Ishikawa (cell line): ENCODE data around the gene DNAJA1.
A peak's percentile ranks its signal among the peaks of the same experiment; 100 is the strongest.

Experiments
- CEBPB ChIP-seq: IDR thresholded peaks from 2 replicates; pipeline ENCODE4 v1.6.1; 2012
- CREB1 ChIP-seq: IDR thresholded peaks from 2 replicates; pipeline ENCODE4 v1.6.1; 2012; ENCODE audit warnings: low read depth
- EGR1 ChIP-seq: IDR thresholded peaks from 2 replicates; pipeline ENCODE4 v1.6.1; 2012
- EP300 ChIP-seq: IDR thresholded peaks from 2 replicates; pipeline ENCODE4 v1.6.1; 2012; ENCODE audit warnings: borderline replicate concordance
- FOXM1 ChIP-seq: IDR thresholded peaks from 2 replicates; pipeline ENCODE4 v1.6.1; 2012; ENCODE audit warnings: low read depth, borderline replicate concordance
- NFIC ChIP-seq: IDR thresholded peaks from 2 replicates; pipeline ENCODE4 v1.6.1; 2012
- RAD21 ChIP-seq: IDR thresholded peaks from 2 replicates; pipeline ENCODE4 v1.6.1; 2012; ENCODE audit warnings: low read depth
- TAF1 ChIP-seq: IDR thresholded peaks from 2 replicates; pipeline ENCODE4 v1.6.1; 2012; ENCODE audit warnings: low read depth, mild to moderate bottlenecking
- TCF12 ChIP-seq: IDR thresholded peaks from 2 replicates; pipeline ENCODE4 v1.6.1; 2012; ENCODE audit warnings: low read depth
- TEAD4 ChIP-seq: IDR thresholded peaks from 2 replicates; pipeline ENCODE4 v1.6.1; 2012
- YY1 ChIP-seq: IDR thresholded peaks from 2 replicates; pipeline ENCODE4 v1.6.1; 2012; ENCODE audit warnings: low read depth
- ZBTB7A ChIP-seq: IDR thresholded peaks from 2 replicates; pipeline ENCODE4 v1.6.1; 2012; ENCODE audit warnings: low read depth
- TF ChIP-seq, protein P1 (sequence below): IDR thresholded peaks from 2 replicates; pipeline ENCODE4 v1.6.1; 2012; ENCODE audit warnings: low read depth, mild to moderate bottlenecking
- TF ChIP-seq, protein P2 (sequence below): IDR thresholded peaks from 2 replicates; pipeline ENCODE4 v1.6.1; 2012
- TF ChIP-seq, protein P3 (sequence below): IDR thresholded peaks from 2 replicates; pipeline ENCODE4 v1.6.1; 2012

DNAJA1 gene

DNA sequence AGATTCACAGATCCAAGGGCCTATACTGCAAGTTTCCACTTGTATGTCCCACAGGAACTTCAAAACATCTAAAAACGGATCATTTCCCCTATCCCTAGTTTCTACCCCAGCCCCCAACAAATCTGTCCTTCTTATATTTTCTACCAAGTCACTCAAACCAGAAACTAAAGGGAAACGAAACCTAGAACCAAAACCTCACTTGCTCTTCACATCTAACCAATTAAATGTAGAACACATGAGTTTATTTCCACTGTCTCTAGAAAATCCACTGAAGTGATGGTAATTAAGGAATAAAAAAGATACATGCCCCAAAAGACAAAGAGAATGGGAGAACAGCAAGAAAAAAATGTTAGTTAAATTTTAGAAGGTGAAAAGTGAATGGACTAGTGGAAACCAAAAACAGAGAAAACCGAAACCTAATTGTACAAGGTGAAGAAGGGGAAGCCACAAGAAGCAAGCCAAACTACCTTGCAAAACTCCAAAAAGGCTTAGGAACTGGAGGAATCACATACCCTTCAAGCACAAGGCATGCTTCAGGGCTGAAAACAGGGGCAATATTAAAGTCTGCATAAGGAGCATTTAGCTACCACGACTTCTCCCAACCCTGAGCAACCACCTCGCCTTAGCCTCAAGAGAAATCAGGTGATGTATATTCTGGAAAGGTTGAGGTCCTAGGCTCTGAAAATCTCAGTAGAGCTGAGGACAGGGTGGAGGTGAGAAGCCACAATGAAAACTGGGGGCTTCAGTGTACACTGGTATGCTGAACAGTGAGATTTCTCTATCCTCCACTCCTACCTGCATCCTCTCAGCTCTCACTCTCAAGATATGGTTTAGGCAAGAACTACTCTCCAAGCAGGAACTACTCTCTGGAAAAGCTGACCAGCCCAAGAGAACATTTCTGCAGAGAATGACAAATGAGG, 40.3 kb downstream of the DNAJA1 start:
- TF ChIP-seq ZBTB7A = no peak

DNA sequence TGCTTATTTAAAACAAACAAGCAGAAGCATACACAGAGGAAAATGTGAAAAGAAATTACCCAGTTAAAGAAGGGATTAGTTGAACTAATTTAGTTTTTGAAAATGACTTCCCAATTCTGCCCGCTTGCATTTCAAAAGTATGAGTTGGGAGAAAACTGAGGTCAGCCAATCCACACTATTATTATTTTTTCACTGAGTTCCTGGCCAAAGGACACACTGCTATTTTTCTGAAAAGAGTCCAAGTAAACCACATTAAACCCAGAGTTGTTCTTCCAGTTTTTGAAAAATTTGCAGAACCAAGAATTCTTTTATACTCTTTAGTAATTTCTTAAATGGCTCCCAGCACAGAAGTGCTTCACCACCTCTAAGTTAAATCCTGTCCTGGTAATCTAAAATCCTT, 43.9 kb downstream of the DNAJA1 start:
- TF ChIP-seq, protein P1, sequence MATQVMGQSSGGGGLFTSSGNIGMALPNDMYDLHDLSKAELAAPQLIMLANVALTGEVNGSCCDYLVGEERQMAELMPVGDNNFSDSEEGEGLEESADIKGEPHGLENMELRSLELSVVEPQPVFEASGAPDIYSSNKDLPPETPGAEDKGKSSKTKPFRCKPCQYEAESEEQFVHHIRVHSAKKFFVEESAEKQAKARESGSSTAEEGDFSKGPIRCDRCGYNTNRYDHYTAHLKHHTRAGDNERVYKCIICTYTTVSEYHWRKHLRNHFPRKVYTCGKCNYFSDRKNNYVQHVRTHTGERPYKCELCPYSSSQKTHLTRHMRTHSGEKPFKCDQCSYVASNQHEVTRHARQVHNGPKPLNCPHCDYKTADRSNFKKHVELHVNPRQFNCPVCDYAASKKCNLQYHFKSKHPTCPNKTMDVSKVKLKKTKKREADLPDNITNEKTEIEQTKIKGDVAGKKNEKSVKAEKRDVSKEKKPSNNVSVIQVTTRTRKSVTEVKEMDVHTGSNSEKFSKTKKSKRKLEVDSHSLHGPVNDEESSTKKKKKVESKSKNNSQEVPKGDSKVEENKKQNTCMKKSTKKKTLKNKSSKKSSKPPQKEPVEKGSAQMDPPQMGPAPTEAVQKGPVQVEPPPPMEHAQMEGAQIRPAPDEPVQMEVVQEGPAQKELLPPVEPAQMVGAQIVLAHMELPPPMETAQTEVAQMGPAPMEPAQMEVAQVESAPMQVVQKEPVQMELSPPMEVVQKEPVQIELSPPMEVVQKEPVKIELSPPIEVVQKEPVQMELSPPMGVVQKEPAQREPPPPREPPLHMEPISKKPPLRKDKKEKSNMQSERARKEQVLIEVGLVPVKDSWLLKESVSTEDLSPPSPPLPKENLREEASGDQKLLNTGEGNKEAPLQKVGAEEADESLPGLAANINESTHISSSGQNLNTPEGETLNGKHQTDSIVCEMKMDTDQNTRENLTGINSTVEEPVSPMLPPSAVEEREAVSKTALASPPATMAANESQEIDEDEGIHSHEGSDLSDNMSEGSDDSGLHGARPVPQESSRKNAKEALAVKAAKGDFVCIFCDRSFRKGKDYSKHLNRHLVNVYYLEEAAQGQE = no peak
- TF ChIP-seq TEAD4 (no peak), EP300 (no peak), CEBPB (no peak), EGR1 (no peak), ZBTB7A (no peak), TCF12 (no peak), FOXM1 (no peak)

DNA sequence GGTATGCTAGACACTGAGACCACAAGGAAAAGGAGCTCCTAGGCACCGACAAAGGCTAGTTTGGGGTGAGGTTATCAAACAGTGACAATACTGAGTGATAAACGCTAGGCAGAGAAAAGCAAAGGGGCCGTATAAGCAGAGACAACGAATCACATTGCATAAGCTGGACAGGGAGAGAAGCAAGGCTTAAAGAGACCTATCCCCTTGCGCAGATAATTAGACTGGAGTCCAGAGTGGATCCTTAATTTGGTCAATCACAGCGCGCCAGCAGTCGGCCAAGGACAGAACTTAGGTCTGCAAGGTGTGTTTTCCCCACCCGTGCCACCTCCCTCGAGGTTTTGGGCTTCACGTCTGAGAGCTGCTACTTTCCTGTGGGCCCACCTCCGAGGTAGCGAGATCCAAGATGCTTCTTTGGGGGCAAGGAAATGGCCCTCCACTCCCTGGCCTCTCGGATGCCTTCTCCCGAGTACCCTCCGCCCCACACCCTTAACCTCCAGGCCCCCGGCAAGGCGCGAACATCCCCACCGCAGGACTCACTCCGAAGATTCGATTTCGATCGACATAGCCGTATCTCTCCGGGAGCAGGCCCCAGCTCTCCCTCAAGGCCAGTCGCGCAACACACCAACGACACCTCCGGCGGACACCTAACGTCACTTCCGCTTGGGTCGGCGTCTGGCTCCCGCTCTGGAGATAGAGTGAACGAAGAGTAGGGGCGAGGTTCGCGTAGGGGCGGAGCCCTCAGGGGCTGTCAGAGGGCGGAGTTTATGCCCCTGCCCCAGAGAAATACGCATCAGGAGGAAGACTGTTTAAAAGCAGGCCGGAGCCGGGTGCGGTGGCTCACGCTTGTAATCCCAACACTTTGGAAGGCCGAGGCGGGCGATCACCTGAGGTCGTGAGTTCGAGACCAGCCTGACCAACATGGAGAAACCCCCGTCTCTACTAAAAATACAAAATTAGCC, 51.3 kb downstream of the DNAJA1 start, which contains the start of gene SMU1:
Gene SMU1, minus strand, starts transcription at position 629 of the 959 bp plus-strand sequence. Its CDS starts 66 bp downstream, at position 563.
- TF ChIP-seq TAF1 = peak; percentile 70; the same call in 1 of the 2 replicates
- no peak for TF ChIP-seq NFIC
- TF ChIP-seq TEAD4 = no peak
- peak; percentile 30; the same call in 1 of the 2 replicates for TF ChIP-seq TCF12
- TF ChIP-seq, protein P2, sequence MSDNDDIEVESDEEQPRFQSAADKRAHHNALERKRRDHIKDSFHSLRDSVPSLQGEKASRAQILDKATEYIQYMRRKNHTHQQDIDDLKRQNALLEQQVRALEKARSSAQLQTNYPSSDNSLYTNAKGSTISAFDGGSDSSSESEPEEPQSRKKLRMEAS = peak; percentile 52
- TF ChIP-seq, protein P1 = no peak
- peak; percentile 98 for TF ChIP-seq CREB1
- TF ChIP-seq YY1 = 0 out of 2 replicates have a peak, but pooled peaks have one; percentile 40

DNA sequence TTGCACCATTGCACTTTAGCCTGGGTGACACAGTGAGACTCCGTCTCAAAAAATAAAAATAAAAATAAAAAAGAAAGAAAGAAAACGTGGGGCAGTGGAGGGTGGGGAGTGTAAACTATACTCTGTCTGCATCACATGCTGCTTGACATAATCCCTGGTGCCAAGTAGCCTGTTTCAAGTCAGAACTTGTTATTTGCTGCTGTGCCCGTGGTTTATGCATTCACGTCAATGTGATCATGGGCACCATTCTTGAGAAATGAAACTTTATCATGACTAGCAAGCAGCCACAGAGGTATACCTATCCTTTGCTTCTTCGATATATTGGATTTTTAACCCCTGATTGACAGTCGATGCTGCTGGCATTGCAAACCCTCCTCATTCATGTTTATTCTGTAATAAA, 55.5 kb downstream of the DNAJA1 start:
- TF ChIP-seq YY1 = no peak
- no peak for TF ChIP-seq NFIC
- no peak for TF ChIP-seq CREB1
- no peak for TF ChIP-seq TCF12

DNA sequence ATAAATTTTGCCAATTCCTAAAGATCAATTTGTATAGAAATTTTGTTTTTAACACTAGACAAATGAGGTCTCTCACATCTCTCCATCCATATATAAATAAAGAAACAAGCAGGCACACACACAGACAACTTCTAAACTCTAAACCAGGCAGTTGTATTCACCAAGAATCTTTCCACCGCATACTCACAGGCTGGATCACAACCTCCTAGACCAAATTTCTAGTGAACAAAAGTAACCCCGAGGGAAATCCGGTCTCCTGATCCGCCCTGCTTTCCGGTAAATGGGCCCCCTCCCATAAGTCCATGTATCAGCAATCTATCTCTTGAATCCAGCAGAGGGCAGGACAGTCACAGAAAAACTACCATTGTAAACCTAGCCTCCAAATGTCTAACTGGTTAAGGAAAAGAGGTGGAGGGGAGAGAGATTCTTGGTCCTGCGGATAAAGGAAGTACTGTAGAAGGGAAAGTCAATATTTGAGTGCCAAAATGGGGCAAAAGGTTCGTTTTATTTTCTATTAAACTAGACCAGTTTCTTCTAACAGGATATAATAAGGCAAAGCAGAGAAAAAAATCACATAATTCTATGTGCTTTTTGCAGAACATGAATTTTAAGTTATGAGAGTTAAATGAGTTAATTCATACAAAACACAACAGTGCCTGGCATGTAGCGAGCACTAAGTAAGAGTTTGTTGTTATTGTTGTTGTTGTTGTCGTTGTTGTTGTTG, 56.2 kb downstream of the DNAJA1 start:
- TF ChIP-seq NFIC (no peak), CEBPB (no peak), EP300 (no peak), FOXM1 (no peak), TCF12 (no peak), EGR1 (no peak), TAF1 (no peak), ZBTB7A (peak; percentile 37; the same call in 1 of the 2 replicates), RAD21 (peak; percentile 99), TEAD4 (no peak)
- TF ChIP-seq, protein P3, sequence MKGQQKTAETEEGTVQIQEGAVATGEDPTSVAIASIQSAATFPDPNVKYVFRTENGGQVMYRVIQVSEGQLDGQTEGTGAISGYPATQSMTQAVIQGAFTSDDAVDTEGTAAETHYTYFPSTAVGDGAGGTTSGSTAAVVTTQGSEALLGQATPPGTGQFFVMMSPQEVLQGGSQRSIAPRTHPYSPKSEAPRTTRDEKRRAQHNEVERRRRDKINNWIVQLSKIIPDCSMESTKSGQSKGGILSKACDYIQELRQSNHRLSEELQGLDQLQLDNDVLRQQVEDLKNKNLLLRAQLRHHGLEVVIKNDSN = no peak
- TF ChIP-seq, protein P1 = no peak
